ENCODE results near the gene LBHD2. TPM values are rescaled to one million over a fixed set of nuclear protein-coding genes. Genes with fewer than 3 reads are reported as not detected.

Gene LBHD2
- total and polyA plus RNA-seq, 4 donors = 0.47 to 0.53 TPM; not detected in 2

- TF ChIP-seq FOXA2 (IDR thresholded peaks at IDR 0.05) = no peak
- no peak for TF ChIP-seq EGR1 (IDR thresholded peaks at IDR 0.05; ENCODE audit: low read depth in 2 of 2)
Measured at GRCh38 chr14:103125098-103126070, 41.4 kb downstream of the LBHD2 start (continued).

DNA sequence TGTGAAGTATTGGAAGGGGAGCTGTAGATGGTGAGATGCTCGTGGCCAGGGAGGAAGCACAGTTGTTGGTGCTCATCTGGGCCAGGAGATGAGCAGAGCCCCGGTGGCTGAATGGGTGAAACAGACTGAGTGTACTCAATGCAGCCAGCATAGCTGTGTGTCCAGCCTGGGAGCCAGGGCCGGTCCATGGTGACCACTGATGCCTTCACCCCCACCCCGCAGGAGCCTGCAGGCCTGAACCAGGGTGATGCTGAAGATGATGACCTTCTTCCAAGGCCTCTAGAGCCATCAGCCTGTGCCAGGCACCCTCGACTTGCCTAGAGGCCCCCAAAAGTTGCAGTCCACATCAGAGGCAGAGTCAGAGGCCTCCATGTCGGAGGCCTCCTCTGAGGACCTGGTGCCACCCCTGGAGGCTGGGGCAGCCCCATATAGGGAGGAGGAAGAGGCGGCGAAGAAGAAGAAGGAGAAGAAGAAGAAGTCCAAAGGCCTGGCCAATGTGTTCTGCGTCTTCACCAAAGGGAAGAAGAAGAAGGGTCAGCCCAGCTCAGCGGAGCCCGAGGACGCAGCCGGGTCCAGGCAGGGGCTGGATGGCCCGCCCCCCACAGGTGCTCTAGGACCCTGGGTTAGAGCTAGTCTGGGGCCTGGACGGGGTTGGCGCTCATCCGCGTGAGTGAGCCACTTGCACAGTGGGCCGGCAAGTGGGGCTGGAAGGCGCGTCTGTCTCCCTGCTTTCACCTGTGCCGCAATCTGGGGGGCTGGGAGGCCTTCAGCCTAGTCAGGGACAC lies 42.3 kb downstream of the LBHD2 start:
- Histone ChIP-seq H3K27ac (ENCODE audit: low read depth in 1 of 2, low read length in 2 of 2) (no peak overlapping the region), H3K36me3 (ENCODE audit: control insufficient read depth in 4 of 4, insufficient read depth in 3 of 4, low read depth in 1 of 4, low read length in 3 of 4) (peaks cover 0 to 2% (median 0%) of the 10 kb centered on the region in 4 donors), H3K4me3 (ENCODE audit: low read depth in 1 of 3, low read length in 3 of 3) (peak overlapping the region in 1 of 3 donors; percentile 32), H3K4me1 (ENCODE audit: control insufficient read depth in 4 of 4, insufficient read depth in 4 of 4, low read length in 3 of 4) (peaks cover 15 to 53% (median 37%) of the 10 kb centered on the region in 4 donors), H3K9me3 (ENCODE audit: control insufficient read depth in 4 of 4, low read length in 3 of 4) (no peaks in the 10 kb centered on the region), H3K27me3 (ENCODE audit: control insufficient read depth in 4 of 4, insufficient read depth in 4 of 4, low read length in 3 of 4) (no peaks in the 10 kb centered on the region), H3K9ac (ENCODE audit: low read depth in 1 of 2, low read length in 2 of 2) (no peak overlapping the region)
- WGBS = 71% methylated on average over 22 of the region's 22 CpGs
- no peak for DNase-seq (ENCODE audit: low spot score)
- TF ChIP-seq HNF4G (IDR thresholded peaks at IDR 0.05) (no peak), REST (IDR thresholded peaks at IDR 0.05) (no peak)

DNA sequence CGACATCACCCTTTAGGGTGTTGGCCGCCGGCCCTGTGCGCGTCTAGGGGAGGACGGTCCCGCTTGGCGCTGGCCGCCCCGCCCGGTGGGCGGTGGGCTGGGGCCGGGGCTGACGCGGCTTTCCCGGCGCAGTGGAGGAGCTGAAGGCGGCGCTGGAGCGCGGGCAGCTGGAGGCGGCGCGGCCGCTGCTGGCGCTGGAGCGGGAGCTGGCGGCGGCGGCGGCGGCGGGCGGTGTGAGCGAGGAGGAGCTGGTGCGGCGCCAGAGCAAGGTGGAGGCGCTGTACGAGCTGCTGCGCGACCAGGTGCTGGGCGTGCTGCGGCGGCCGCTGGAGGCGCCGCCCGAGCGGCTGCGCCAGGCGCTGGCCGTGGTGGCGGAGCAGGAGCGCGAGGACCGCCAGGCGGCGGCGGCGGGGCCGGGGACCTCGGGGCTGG lies 42.9 kb downstream of the LBHD2 start:
- Histone ChIP-seq H3K4me1 (ENCODE audit: control insufficient read depth in 4 of 4, insufficient read depth in 4 of 4, low read length in 3 of 4) (peaks cover 14 to 53% (median 33%) of the 10 kb centered on the region in 4 donors), H3K9me3 (ENCODE audit: control insufficient read depth in 4 of 4, low read length in 3 of 4) (no peaks in the 10 kb centered on the region), H3K4me3 (ENCODE audit: low read depth in 1 of 3, low read length in 3 of 3) (peak overlapping the region in 1 of 3 donors; percentile 32), H3K9ac (ENCODE audit: low read depth in 1 of 2, low read length in 2 of 2) (no peak overlapping the region), H3K27me3 (ENCODE audit: control insufficient read depth in 4 of 4, insufficient read depth in 4 of 4, low read length in 3 of 4) (no peaks in the 10 kb centered on the region), H3K27ac (ENCODE audit: low read depth in 1 of 2, low read length in 2 of 2) (no peak overlapping the region), H3K36me3 (ENCODE audit: control insufficient read depth in 4 of 4, insufficient read depth in 3 of 4, low read depth in 1 of 4, low read length in 3 of 4) (peaks cover 0 to 2% (median 0%) of the 10 kb centered on the region in 4 donors)
- TF ChIP-seq FOXA1 (IDR thresholded peaks at IDR 0.05) (no peak), ATF3 (IDR thresholded peaks at IDR 0.05) (no peak), SP1 (IDR thresholded peaks at IDR 0.05) (no peak), EGR1 (IDR thresholded peaks at IDR 0.05; ENCODE audit: low read depth in 2 of 2) (no peak), NR2F2 (IDR thresholded peaks at IDR 0.05) (no peak), REST (IDR thresholded peaks at IDR 0.05) (no peak), TAF1 (conservative IDR thresholded peaks at IDR 0.05) (no peak), RXRA (IDR thresholded peaks at IDR 0.05) (no peak), CTCF (IDR thresholded peaks at IDR 0.05; ENCODE audit: low read depth, low read length, missing input control) (peak; percentile 49), HNF4A (conservative IDR thresholded peaks at IDR 0.05) (no peak), RAD21 (IDR thresholded peaks at IDR 0.05) (peak in 1 of 2 donors; percentile 14)
- WGBS = 24% methylated on average over 62 of the region's 62 CpGs
- no peak for DNase-seq (ENCODE audit: low spot score)
